Stimulated activated CD4-positive, alpha-beta T cell treated with anti-CD3 and anti-CD28 coated beads, Interleukin-1b, Interleukin-23, amount 100 ng/mL, for 1 hour (primary cell): ENCODE measurements around the gene OPTN.
"Not testable (repeated sequence)": the region's sequence is repeated elsewhere in the genome, so short reads cannot be mapped to it uniquely, and the experiment has no call there.

Experiments used
- DNase-seq, 2 donors: peaks; one replicate each; pipeline ENCODE4 v3.0.0-alpha.2; 2020; ENCODE audit warnings: low read depth in 2 of 2

Gene OPTN

DNA sequence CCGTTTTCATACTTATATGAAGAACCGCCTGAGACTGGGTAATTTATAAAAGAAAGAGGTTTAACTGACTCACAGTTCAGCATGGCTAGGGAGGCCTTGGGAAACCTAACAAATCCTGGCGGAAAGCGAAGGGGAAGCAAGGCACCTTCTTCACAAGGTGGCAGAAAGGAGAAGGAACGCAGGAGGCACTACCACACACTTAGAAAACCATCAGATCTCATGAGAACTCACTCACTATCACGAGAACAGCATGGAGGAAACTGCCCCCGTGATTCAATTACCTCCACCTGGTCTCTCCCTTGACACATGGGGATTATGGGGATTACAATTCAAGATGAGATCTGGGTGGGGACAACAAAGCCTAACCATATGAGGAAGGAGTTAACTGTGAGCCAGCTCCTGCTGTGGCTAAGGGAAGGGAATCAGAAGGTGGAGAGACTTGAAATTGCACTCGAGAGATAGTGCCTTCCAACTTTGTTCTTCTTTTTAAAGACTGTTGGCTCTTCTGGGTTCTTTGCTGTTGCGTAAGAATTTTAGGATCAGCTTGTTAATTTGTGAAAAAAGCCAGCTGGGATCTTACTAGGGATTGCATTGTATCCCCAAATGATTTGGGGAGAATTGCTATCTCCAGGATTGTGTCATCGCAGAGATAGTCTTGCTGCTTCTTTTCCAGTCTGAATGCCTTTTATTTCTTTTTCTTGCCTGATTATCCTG lies 21.0 kb downstream of the OPTN start:
- DNase-seq = no peak

DNA sequence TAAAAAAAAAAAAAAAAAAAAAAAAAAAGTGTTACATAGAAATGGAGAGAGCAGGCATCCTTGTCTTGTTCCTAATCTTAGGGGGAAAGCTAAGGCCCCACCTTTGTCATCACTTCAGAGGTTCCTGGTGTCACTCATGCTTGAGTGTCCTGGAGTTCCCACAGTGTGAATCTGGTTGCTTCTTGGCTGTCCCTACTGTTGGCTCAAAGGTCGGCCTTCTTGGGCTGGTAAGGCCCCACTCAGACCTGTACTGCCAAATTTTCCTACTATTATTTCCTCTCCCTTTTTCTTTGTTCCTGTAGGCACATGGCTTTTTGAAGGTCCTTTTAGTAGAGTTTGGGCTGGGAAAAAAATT lies 21.5 kb downstream of the OPTN start:
- no peak for DNase-seq

DNA sequence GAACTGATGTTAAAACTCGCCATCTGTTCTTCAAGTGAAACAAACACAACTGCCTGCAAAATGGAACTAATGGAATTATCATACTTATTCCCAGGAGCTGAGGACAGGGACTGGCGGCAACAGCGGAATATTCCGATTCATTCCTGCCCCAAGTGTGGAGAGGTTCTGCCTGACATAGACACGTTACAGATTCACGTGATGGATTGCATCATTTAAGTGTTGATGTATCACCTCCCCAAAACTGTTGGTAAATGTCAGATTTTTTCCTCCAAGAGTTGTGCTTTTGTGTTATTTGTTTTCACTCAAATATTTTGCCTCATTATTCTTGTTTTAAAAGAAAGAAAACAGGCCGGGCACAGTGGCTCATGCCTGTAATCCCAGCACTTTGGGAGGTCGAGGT lies 36.7 kb downstream of the OPTN start:
- no peak for DNase-seq

DNA sequence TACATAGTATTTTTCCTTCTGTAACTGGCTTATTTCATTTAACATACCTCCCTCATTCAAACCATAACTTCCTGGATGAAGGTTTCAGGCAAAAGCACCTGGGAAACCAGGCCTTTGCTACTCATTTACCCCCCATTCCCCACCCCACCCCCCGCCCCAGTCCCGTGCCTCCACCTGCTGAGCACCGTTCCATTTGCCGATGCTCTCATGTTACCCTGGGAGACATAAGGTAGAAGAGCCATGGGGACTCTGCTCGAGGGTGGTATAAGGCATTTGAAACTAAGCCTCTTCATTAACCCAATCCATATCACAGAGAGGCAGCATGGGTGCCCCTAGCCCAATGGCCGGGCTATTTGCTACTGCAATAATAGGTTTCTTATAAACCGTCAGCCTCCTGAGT lies 39.2 kb downstream of the OPTN start:
- no peak for DNase-seq

DNA sequence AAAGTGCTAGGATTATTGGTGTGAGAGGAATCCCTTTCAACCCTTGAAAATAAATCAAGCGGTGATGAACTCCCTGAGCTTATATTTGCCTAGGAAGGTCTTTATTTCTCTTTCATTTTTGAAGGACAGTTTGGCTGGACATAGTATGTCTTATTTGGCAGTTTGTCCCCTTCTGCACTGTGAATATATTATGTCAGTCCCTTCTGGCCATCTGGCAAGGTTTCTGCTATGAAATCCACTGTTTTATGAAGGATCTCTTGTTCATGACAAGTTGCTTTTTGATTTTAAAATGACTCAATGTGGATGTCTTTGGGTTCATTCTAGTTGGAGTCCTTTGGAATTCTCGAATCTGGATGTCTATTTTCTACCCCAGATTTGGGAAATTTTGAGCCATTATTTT lies 39.7 kb downstream of the OPTN start:
- DNase-seq = no peak

DNA sequence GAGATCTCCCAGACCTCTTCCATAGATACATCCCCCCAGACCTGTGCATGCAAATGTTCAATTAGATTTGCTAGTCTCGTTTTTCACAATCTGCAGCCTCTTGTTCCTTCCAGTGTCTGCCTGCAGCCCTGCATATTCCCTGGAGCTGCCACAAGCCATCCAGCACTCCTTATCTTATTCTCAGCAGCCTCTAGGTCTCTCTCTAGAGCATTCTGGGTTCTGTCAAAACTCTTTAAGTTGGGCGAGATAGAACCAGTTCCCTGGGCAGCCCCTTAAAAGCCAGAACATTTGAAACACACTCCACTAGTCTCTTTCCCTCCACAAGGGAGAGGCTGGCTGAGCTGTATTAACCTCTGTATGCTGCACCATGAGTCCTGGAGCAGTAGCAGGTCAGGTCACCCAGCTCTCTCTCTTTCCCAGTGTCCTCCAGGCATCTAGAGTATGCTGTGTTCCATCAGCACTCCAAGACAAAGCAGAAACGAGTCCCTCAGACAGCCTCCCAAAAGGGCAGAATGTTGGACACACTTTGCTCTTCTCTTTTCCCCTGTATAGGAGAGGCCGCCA lies 40.7 kb downstream of the OPTN start:
- DNase-seq = no peak

DNA sequence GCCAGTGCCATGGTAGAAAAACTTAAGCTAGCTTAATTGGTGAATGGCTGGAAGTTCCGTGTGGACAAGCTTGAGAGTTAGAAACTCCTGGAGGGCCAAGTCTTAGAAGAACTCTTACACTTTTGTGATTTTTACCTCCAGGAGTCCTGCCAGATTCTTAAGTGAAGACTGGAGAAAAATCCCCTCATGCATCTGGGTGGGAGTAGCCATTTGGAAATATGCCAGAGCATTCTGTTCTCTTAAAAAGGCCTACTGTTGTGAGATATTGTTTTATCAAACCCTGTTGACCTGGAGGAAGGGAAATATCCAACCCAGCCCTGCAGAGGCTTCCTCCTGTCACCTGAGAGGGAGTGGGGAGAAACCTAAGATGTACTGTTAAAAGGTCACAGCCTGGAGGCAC lies 43.8 kb downstream of the OPTN start:
- DNase-seq = no peak

DNA sequence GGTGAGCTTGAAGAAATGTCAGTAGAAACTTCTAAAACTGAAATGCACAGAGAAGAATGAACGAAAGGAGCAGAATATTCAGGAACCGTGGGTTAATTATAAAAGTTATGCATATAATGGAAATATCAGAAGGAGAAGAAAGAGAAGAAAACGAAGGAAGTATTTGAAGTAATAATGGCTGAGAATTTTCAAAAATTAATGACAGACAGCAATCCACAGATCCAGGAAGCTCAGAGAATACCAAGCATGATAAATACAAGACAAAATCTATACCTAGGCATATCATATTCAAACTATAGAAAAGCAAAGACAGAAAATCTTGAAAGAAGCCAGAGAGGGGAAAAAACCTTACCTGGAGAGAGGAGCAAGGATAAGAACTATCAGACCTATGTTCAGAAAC lies 44.9 kb downstream of the OPTN start:
- no peak for DNase-seq

DNA sequence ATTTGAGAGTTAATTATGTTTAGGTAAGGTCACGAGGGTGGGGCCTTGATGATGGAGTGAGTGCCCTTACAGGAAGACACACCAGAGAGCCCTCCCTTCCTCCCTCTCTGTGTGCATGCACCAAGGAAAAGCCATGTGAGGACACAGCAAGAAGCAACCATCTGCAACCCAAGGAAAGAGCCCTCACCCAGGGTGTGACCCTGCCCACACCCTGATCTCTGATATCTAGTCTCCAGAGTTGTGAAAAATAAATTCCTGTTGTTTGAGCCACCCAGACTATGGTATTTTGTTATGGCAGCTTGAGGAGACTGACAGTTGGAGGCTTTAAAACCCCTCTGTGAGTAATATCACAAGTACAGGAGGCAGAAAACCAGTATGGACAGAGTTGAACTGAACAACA lies 46.4 kb downstream of the OPTN start:
- DNase-seq = no peak

DNA sequence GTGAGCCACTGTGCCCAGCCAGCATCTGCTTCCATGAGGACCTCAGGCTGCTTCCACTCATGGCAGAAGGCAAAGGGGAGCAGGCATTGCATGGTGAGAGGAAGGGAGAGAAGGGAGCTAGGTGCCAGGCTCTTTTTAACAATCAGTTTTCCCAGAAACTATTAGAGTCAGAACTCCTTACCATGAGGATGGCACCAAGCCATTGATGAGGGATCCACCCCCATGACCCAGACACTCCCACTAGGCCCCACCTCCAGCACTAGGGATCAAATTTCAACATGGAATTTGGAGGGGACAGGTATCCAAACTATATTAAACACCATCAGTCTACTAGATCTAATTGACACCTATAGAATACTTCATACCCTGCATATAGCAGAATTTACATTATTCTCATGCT lies 47.2 kb downstream of the OPTN start:
- no peak for DNase-seq

DNA sequence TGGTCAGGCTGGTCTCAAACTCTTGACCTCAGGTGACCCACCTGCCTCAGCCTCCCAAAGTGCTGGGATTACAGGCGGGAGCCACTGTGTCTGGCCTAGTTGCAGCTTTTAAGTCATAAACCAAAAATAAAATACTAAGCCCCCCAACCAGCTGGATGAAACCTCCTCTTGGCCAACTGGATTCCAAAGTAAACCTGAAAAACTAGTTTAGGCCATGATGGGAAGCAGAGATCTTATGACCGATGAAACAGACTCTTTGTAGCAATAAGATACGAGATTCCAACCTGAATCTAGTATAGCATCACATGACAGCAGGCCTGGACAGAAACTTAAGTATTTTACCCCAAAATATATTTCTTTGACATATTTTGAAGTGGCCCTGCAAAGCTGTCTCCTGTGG lies 52.3 kb downstream of the OPTN start:
- no peak for DNase-seq

DNA sequence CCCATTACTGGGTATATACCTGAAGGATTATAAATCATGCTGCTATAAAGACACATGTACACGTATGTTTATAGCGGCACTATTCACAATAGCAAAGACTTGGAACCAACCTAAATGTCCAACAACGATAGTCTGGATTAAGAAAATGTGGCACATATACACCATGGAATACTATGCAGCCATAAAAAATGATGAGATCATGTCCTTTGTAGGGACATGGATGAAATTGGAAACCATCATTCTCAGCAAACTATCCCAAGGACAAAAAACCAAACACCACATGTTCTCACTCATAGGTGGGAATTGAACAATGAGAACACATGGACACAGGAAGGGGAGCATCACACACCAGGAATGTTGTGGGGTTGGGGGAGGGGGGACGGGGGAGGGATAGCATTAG lies 55.9 kb downstream of the OPTN start:
- not testable (repeated sequence) for DNase-seq

DNA sequence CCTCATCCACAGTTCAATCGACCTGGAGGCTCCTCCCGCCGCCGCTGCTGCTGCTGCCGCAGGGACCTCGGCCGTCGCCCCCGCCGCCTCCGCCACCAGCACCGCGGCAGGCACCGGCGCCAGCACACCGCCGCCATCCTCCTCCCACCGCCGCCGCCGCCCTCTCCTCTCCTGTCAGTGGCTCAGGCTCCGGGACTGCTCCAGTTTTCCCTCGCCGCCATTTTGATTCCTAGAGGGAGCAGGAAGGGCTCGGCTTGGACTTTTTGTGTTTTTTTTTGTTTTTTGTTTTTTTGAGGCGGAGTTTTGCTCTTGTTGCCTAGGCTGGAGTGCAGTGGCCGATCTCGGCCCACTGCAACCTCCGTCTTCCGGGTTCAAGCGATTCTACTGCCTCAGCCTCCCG lies 58.4 kb downstream of the OPTN start:
- DNase-seq = no peak

DNA sequence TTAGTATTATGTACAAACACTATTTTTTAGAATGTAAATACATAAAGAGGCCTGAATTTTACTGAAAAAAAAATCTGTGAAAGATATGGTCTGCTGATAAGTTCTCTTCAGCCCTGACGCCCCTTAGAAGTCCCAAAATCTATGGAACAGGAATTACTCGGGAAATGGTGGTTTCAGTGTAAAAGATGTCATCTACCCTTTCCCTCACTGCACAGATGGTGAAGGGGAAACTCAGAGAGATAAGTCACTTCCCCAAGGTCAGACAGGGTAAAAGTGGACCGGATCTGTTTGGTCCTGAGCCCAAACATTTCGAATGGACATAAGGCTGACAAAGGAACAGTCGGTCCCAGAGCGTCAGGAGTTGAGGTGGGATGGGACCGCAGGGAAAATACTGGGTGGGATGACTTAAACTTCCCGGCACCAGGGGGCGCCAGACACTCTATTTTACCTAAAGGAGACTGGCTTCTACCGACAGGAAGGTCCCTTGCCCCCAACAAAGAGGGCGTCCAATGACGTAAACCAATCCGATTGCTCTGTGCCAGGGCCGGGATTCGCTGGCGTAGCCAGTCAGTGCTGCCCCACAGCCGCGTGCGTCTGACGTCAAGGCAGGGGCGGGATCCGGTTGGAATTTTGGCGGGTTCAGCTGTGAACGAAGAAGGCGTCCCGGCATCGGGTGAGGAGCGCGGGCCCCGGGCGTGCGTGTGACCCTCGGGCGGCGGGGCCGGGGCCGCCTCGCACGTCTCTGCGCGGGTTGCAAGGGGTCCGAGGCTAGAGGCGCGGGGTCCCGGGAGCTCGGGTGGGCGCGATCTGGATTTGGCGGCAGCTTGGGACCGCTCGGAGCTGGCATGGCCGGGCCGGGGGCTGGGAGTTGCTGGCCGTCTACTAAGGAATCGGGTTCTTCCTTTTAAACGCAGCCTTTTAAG lies 61.2 kb downstream of the OPTN start, which contains the start of gene MCM10:
TSS of gene MCM10 (plus strand) at position 625 of the 923 bp plus-strand sequence. CDS start 2,645 bp downstream, outside the sequence.
- DNase-seq = peak; percentile 89 to 94

DNA sequence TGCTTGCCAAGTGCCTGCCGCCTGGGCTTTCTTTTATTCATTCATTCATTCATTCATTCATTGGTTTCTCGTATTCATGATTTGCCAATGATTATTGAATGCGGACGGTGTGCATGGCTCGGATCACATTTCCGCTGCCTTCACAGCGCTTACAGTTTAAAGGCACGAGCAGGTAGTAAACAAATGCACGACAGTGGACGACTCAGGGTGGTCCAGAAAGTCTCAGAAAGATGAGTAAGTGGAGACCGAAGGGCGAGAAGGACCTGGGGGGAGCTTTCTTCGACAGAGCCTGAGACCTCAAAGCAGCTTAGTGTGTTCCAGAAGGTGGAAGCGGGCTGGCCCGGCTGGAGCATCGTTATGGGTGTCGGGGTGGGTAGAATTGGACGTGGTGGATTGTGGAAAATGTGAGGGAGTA lies 61.9 kb downstream of the OPTN start:
- DNase-seq = no peak

DNA sequence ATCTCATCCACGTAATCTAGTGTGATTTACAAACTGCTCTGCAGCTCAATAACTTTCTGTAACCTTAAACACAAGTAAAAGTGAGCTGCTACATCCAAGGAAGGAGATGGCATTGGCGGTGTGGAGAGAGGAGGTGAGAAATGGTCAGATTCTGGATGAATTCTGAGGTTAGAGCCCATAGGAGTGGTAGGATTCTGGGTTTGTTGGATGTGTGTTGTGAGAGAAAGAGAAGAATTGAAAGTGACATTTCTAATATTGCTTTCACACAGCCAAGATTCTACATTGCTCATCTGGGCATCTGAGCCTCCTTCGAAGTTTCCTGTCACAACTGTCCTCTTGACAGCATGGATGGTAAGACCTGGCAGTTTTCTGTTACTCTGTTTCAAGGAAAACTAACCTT lies 63.9 kb downstream of the OPTN start:
- DNase-seq = no peak

DNA sequence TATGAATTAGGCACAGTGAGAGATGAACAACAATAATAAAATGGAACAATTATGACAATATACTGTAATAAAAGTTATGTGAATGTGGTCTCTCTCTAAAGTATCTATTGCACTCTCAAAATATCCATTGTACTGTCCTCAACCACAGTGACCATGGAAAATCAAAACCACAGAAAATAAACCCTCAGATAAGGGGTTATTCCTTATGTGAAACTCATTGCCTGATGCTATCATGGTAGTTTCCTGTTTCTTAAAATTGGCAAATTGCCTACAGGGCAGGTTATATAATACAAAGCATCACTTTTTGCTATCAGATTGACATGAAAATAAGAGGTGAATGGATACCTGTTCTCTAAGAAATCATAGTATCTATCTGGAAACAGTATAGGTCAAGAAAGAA lies 65.2 kb downstream of the OPTN start:
- DNase-seq = no peak

DNA sequence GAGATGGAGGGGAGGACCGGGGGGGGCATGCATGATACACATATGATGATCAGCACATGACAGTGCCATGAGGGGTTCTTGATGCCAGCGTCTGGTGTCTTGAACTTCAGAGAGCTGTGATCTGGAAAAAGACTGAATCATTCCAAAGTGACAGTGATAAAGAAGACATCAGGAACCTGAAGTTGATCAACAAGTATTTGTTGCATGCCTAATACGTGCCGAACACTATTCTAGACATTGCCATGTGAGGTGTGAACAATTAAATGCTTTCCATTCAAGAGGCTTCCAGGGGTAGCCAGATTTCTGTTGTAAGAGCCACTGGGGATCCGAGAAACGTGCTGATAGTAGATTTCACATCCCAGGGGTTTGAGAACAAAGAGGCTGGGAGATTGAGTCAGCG lies 67.6 kb downstream of the OPTN start:
- no peak for DNase-seq

DNA sequence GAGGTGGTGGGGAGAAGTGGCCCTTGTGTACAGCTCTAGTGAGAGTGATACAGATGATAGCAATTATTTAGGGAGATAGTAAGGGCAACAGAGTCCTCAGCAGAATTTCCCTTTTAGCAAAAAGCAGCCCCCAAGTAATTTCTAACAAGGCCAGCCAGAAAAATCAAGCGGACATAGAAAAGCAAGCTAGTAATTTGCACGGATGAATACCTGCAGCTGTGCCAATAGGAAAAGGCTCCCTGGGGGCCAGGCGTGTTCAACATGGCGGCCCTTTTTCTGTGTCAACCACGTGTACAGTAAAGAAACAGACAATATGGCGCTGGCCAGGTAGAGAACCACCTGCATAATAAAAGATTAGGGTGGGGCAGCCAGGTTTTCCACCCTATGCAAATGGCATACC lies 68.8 kb downstream of the OPTN start:
- DNase-seq = no peak

DNA sequence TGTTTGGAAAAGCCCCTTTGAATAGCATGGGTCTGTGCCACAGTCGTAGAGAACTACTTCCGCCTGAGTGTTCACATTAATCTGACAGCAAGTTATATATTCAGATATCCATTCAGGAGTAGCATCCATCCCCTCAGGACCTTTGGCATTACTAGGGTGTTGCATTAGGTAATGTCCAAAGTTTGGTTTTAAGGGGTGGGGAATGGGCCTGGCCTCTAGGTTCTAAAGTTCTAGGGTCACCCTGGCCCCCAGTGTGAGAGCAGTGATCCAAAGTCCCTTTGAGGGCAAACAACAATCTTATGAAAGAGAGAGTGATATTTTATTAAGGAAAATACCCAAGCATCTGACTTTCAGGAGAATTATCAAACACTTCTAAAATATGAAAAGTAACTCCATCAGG lies 73.7 kb downstream of the OPTN start:
- DNase-seq = no peak

DNA sequence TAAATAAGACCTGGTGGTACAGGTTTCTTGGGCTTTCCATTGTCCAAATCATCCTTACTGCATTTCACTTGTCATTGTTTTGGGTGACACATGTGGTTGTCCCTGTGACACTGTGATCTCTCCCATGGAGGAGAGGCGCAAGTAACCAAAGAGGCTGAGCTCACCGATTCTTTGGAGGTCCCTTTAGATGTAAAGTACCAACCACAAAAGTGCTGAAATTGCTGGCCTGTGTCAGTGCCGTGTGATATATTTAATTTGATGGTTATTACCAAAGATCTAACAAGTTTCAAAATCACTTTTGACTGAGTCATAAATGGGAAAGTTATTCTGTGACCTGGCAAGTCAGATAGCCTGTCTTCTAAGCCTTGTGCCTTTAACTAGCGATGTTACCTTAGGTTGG lies 80.8 kb downstream of the OPTN start:
- DNase-seq = no peak

DNA sequence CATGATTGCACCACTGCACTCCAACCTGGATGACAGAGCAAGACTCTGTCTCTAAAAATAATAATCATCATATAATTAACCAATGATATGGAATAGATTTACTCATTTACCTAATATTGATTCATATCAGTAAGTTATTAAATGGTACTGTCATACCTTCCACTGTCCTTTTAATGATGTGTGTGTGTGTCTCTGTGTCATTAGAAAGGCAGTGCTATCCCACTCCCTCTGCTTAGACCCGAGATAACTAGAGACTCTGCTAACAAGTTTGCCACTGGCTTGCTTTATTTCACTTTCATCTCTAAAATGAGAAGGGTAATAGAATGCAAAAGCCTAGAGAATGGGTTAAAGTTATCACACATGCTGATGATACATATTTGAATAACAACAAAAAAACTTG lies 82.5 kb downstream of the OPTN start:
- DNase-seq = no peak

DNA sequence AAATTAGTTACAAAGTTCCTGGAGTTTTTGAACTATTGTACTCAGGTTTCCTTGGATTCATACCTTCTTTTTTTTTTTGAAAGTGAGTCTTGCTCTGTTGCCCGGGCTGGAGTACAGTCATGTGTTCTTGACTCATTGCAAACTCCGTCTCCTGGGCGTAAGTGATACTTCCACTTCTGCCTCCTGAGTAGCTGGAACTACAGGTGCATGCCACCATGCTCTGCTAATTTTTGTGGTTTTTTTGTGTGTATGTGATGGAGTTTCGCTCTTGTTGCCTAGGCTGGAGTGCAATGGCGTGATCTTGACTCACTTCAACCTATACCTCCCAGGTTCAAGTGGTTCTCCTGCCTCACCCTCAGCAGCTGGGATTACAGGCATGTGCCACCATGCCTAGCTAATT lies 83.7 kb downstream of the OPTN start:
- no peak for DNase-seq
